Fibroblast of lung (primary cell): ENCODE data around the gene PRDM16. TPM values are rescaled to one million over a fixed set of nuclear protein-coding genes. Genes with fewer than 3 reads are reported as not detected.

Source experiments
- DNase-seq, 2 donors: peaks; one replicate each; pipeline versions ENCODE4 v3.0.0 to v3.0.0-alpha.2; 2010; ENCODE audit warnings: low read depth in 2 of 2
- H2AFZ ChIP-seq: 2 replicates; pipeline ENCODE4 v1.5.1; 2012; ENCODE audit warnings: low read length, control low read depth, inconsistent platforms
- H3K27ac ChIP-seq: 2 replicates; pipeline ENCODE4 v1.5.1; 2011; ENCODE audit warnings: low read length, control low read depth; ENCODE audit not compliant: insufficient read depth
- H3K27me3 ChIP-seq: 2 replicates; pipeline ENCODE4 v1.5.1; 2011; ENCODE audit warnings: mild to moderate bottlenecking, low read length; ENCODE audit not compliant: control insufficient read depth, insufficient read depth
- H3K36me3 ChIP-seq: 2 replicates; pipeline ENCODE4 v1.5.1; 2011; ENCODE audit warnings: low read length; ENCODE audit not compliant: control insufficient read depth, insufficient read depth
- H3K4me1 ChIP-seq: 2 replicates; pipeline ENCODE4 v1.5.1; 2011; ENCODE audit warnings: low read length; ENCODE audit not compliant: control insufficient read depth, insufficient read depth; ENCODE audit errors: extremely low read depth
- H3K4me2 ChIP-seq: 2 replicates; pipeline ENCODE4 v1.5.1; 2011; ENCODE audit warnings: low read length, control low read depth; ENCODE audit not compliant: insufficient read depth; ENCODE audit errors: extremely low read depth
- H3K4me3 ChIP-seq, 4 experiments: fragments of 200-600 bp in 1 of 4; sonication (generic) in 1 of 4; replicated peaks in 1 of 4; 2 replicates each; pipeline ENCODE4 v1.5.1; 2011 to 2016; ENCODE audit warnings: low read length in 4 of 4, low read depth in 3 of 4, mild to moderate bottlenecking in 3 of 4, control low read depth in 2 of 4, inconsistent platforms in 1 of 4, mixed read lengths in 1 of 4; ENCODE audit not compliant: insufficient read depth in 1 of 4; ENCODE audit errors: control extremely low read depth in 1 of 4
- H3K79me2 ChIP-seq: 2 replicates; pipeline ENCODE4 v1.5.1; 2012; ENCODE audit warnings: mild to moderate bottlenecking, low read length, inconsistent platforms; ENCODE audit not compliant: control insufficient read depth, insufficient read depth
- H3K9ac ChIP-seq: 2 replicates; pipeline ENCODE4 v1.5.1; 2011; ENCODE audit warnings: mild to moderate bottlenecking, low read length, control low read depth; ENCODE audit not compliant: insufficient read depth
- H3K9me3 ChIP-seq: 2 replicates; pipeline ENCODE4 v1.5.1; 2012; ENCODE audit warnings: low read depth, low read length; ENCODE audit not compliant: control insufficient read depth, insufficient read depth
- H4K20me1 ChIP-seq: 2 replicates; pipeline ENCODE4 v1.5.1; 2011; ENCODE audit warnings: low read length; ENCODE audit not compliant: control insufficient read depth, insufficient read depth; ENCODE audit errors: extremely low read depth
- CTCF ChIP-seq, 2 donors: IDR thresholded peaks in 1 of 2; conservative IDR thresholded peaks in 1 of 2; 1 replicate in 1 of 2; 2 replicates in 1 of 2; pipeline ENCODE4 v1.5.1; 2011 to 2012; ENCODE audit warnings: low read length in 2 of 2, control low read depth in 1 of 2, inconsistent platforms in 1 of 2, low read depth in 1 of 2, mild to moderate bottlenecking in 1 of 2
- EZH2 ChIP-seq: IDR thresholded peaks from 2 replicates; pipeline ENCODE4 v1.5.1; 2012; ENCODE audit warnings: low read length, control low read depth, mild to moderate bottlenecking; ENCODE audit errors: missing control alignments
- polyA plus RNA-seq, 2 donors: library from polyadenylated mRNA; depleted of rRNA in 1 of 2; stranded (reverse) in 1 of 2; unstranded in 1 of 2; fragments of >200 nt; gene quantifications; 2 replicates each; pipeline ENCODE4 v1.2.1, GENCODE V29; 2011 to 2012; ENCODE audit warnings: missing spikeins in 1 of 2
- total RNA-seq: library from RNA; depleted of rRNA; stranded (reverse); fragments of >200 nt; gene quantifications from 2 replicates; pipeline ENCODE4 v1.2.1, GENCODE V29; 2014

Gene PRDM16
- total and polyA plus RNA-seq, 2 donors (not counting 1 experiment from before 2014, with no cell fraction given), result 0.30 to 1.8 TPM

- H3K27me3 ChIP-seq, result no peaks in the 10 kb centered on the region
- no peak overlapping the region for H3K4me3 ChIP-seq
- no peaks in the 10 kb centered on the region for H3K79me2 ChIP-seq
- H3K9ac ChIP-seq, result no peak overlapping the region
- no peak for DNase-seq
- H3K27ac ChIP-seq, result no peak overlapping the region
- no peaks in the 10 kb centered on the region for H4K20me1 ChIP-seq
- H3K4me2 ChIP-seq, result no peak overlapping the region
- no peak overlapping the region for H2AFZ ChIP-seq
- no peaks in the 10 kb centered on the region for H3K36me3 ChIP-seq
- H3K9me3 ChIP-seq, result no peaks in the 10 kb centered on the region
- H3K4me1 ChIP-seq, result no peaks in the 10 kb centered on the region
- TF ChIP-seq CTCF (conservative IDR thresholded peaks at IDR 0.05 in 1 of 2, IDR thresholded peaks at IDR 0.05 in 1 of 2; ENCODE audit: low read depth in 1 of 2, low read length in 2 of 2), result no peak
Observed at GRCh38 chr1:3353876-3354275, 284.9 kb downstream of the PRDM16 start.

GRCh38 chr1:3355089-3355488 is 286.1 kb downstream of the PRDM16 start:
- H3K4me2 ChIP-seq, result no peak overlapping the region
- H3K9ac ChIP-seq, result no peak overlapping the region
- H3K4me1 ChIP-seq, result no peaks in the 10 kb centered on the region
- no peak overlapping the region for H2AFZ ChIP-seq
- no peak for TF ChIP-seq CTCF (conservative IDR thresholded peaks at IDR 0.05 in 1 of 2, IDR thresholded peaks at IDR 0.05 in 1 of 2; ENCODE audit: low read depth in 1 of 2, low read length in 2 of 2)
- TF ChIP-seq EZH2, result no peak
- H3K9me3 ChIP-seq, result no peaks in the 10 kb centered on the region
- no peak overlapping the region for H3K4me3 ChIP-seq
- DNase-seq, result no peak
- no peaks in the 10 kb centered on the region for H3K79me2 ChIP-seq
- no peaks in the 10 kb centered on the region for H3K27me3 ChIP-seq
- H3K36me3 ChIP-seq, result no peaks in the 10 kb centered on the region
- no peak overlapping the region for H3K27ac ChIP-seq
- H4K20me1 ChIP-seq, result no peaks in the 10 kb centered on the region

- H2AFZ ChIP-seq, result no peak overlapping the region
- H3K27ac ChIP-seq, result no peak overlapping the region
- H3K9ac ChIP-seq, result no peak overlapping the region
- H3K79me2 ChIP-seq, result no peaks in the 10 kb centered on the region
- no peak overlapping the region for H3K4me3 ChIP-seq
- H3K36me3 ChIP-seq, result no peaks in the 10 kb centered on the region
- no peaks in the 10 kb centered on the region for H3K27me3 ChIP-seq
- H4K20me1 ChIP-seq, result no peaks in the 10 kb centered on the region
- H3K9me3 ChIP-seq, result no peaks in the 10 kb centered on the region
- no peaks in the 10 kb centered on the region for H3K4me1 ChIP-seq
- no peak for DNase-seq
- H3K4me2 ChIP-seq, result no peak overlapping the region
- TF ChIP-seq CTCF (conservative IDR thresholded peaks at IDR 0.05 in 1 of 2, IDR thresholded peaks at IDR 0.05 in 1 of 2; ENCODE audit: low read depth in 1 of 2, low read length in 2 of 2) (no peak), EZH2 (no peak)
Observed at GRCh38 chr1:3355894-3356826, 287.2 kb downstream of the PRDM16 start.
